ENCODE results near the gene ACTRT2. TPM values are rescaled to one million over a fixed set of nuclear protein-coding genes. Genes with fewer than 3 reads are reported as not detected.

Gene ACTRT2
- total and polyA plus RNA-seq, 2 experiments from 2014 or later, result not detected

GRCh38 chr1:3050603-3051002, 29.3 kb downstream of the ACTRT2 start:
- Histone ChIP-seq H3K36me3 (ENCODE audit: insufficient read depth) (no peaks in the 10 kb centered on the region), H3K27ac (ENCODE audit: low read depth) (no peak overlapping the region), H4K20me1 (replicated peaks; ENCODE audit: insufficient read depth) (no peaks in the 10 kb centered on the region), H3K4me2 (no peak overlapping the region), H3K79me2 (replicated peaks; ENCODE audit: insufficient read depth) (no peaks in the 10 kb centered on the region), H3F3A (replicated peaks; ENCODE audit: low read depth) (no peaks in the 10 kb centered on the region), H2AFZ (no peak overlapping the region), H3K4me3 (no peak overlapping the region), H3K27me3 (ENCODE audit: insufficient read depth) (0 out of 2 replicates have a peak, but pooled peaks cover 5% of the 10 kb centered on the region), H3K9me2 (ENCODE audit: insufficient read depth) (no peaks in the 10 kb centered on the region), H3K4me1 (ENCODE audit: insufficient read depth) (no peaks in the 10 kb centered on the region)
- Mint-ChIP-seq H3K27ac (no peak overlapping the region), H3K4me1 (no peaks in the 10 kb centered on the region), H3K36me3 (ENCODE audit: low read depth) (no peaks in the 10 kb centered on the region), H3K4me3 (no peak overlapping the region), H3K9me3 (peaks cover 5% of the 10 kb centered on the region), H3K27me3 (ENCODE audit: insufficient read depth, low read depth, poor library complexity) (peaks cover 21% of the 10 kb centered on the region)
- no peak for ATAC-seq
- DNase-seq (ENCODE audit: low spot score), result no peak
- TF ChIP-seq POLR2AphosphoS5 (IDR thresholded peaks at IDR 0.05; ENCODE audit: low read depth) (no peak), CTCF (conservative IDR thresholded peaks at IDR 0.05; ENCODE audit: low read depth in 2 of 2) (no peak), JUNB (IDR thresholded peaks at IDR 0.05; ENCODE audit: unreplicated experiment) (no peak), EZH2phosphoT487 (IDR thresholded peaks at IDR 0.05; ENCODE audit: unreplicated experiment) (no peak)

- Histone ChIP-seq H3K79me2 (replicated peaks; ENCODE audit: insufficient read depth) (no peaks in the 10 kb centered on the region), H4K20me1 (replicated peaks; ENCODE audit: insufficient read depth) (no peaks in the 10 kb centered on the region; the same call in 1 of the 2 replicates), H3K9me2 (ENCODE audit: insufficient read depth) (no peaks in the 10 kb centered on the region), H2AFZ (no peak overlapping the region), H3F3A (replicated peaks; ENCODE audit: low read depth) (no peaks in the 10 kb centered on the region), H3K4me3 (no peak overlapping the region), H3K4me1 (ENCODE audit: insufficient read depth) (no peaks in the 10 kb centered on the region), H3K27ac (ENCODE audit: low read depth) (no peak overlapping the region), H3K36me3 (ENCODE audit: insufficient read depth) (no peaks in the 10 kb centered on the region), H3K27me3 (ENCODE audit: insufficient read depth) (0 out of 2 replicates have a peak, but pooled peaks cover 5% of the 10 kb centered on the region), H3K4me2 (no peak overlapping the region)
- H3K4me3 Mint-ChIP-seq, result no peak overlapping the region
- peaks cover 5% of the 10 kb centered on the region for H3K9me3 Mint-ChIP-seq
- no peak for DNase-seq (ENCODE audit: low spot score)
- no peaks in the 10 kb centered on the region for H3K4me1 Mint-ChIP-seq
- H3K27me3 Mint-ChIP-seq (ENCODE audit: insufficient read depth, low read depth, poor library complexity), result peaks cover 21% of the 10 kb centered on the region
- no peak for ATAC-seq
- no peak overlapping the region for H3K27ac Mint-ChIP-seq
- H3K36me3 Mint-ChIP-seq (ENCODE audit: low read depth), result no peaks in the 10 kb centered on the region
- TF ChIP-seq ZNF331 (CRISPR knock-in tag; IDR thresholded peaks at IDR 0.05; ENCODE audit: low read depth) (no peak), ZNF462 (CRISPR knock-in tag; IDR thresholded peaks at IDR 0.05) (no peak), REST (IDR thresholded peaks at IDR 0.05; ENCODE audit: unreplicated experiment) (no peak)
Observed at GRCh38 chr1:3051270-3052268, 30.3 kb downstream of the ACTRT2 start.

Measured in GM23338 (cell line).